ENCODE results near the gene FNDC3A. TPM values are rescaled to one million over a fixed set of nuclear protein-coding genes. Genes with fewer than 3 reads are reported as not detected.

The FNDC3A gene
- total RNA-seq, 1 experiment from 2014 or later = 24.3 TPM

- no peaks in the 10 kb centered on the region for H3K9me3 ChIP-seq (ENCODE audit: control insufficient read depth, insufficient read depth, low read depth, low read length)
- no peaks in the 10 kb centered on the region; the same call in 1 of the 2 replicates for H3K4me1 ChIP-seq (ENCODE audit: control insufficient read depth, insufficient read depth, low read length)
- TF ChIP-seq REST (IDR thresholded peaks at IDR 0.05; ENCODE audit: insufficient read depth in 1 of 2, low read depth in 2 of 2, low read length in 1 of 2) (no peak), POLR2AphosphoS5 (IDR thresholded peaks at IDR 0.05; ENCODE audit: low read depth, low read length) (no peak), CTCF (IDR thresholded peaks at IDR 0.05) (no peak), TCF7L2 (IDR thresholded peaks at IDR 0.05; ENCODE audit: low read depth, low read length) (no peak)
- H3K36me3 ChIP-seq (ENCODE audit: control insufficient read depth, insufficient read depth, low read length) = no peaks in the 10 kb centered on the region
- H3K27ac ChIP-seq (ENCODE audit: low read length) = no peak overlapping the region
- no peak for DNase-seq (ENCODE audit: low read depth, low spot score)
- intact Hi-C loops (cut with micrococcal nuclease; ENCODE audit: unreplicated experiment) = no loop called here
- no TSS peak for BruUV-seq (replicated peaks)
- no peaks in the 10 kb centered on the region for H3K27me3 ChIP-seq (ENCODE audit: control insufficient read depth, insufficient read depth, low read length)
- H3K4me3 ChIP-seq (ENCODE audit: low read depth in 2 of 2, low read length in 2 of 2) = no peak overlapping the region
- ChIA-PET POLR2A (no interaction called here), CTCF (no interaction called here)
- in situ Hi-C loops (cut with HindIII; ENCODE audit: low pct_unique_long_range_greater_than_20kb, low sequenced_read_pairs) = no loop called here
- ATAC-seq = no peak
Observed at GRCh38 chr13:49021953-49022352, 46.2 kb downstream of the FNDC3A start.

- POLR2A ChIA-PET = no interaction called here
- no peak for DNase-seq (ENCODE audit: low read depth, low spot score)
- CTCF ChIA-PET = interaction anchor here (0.6 kb wide), 1 partner anchor 389 kb away, joined by 3 read pairs; no protein-coding TSS in a partner anchor
- Histone ChIP-seq H3K9me3 (ENCODE audit: control insufficient read depth, insufficient read depth, low read depth, low read length) (no peaks in the 10 kb centered on the region), H3K27me3 (ENCODE audit: control insufficient read depth, insufficient read depth, low read length) (no peaks in the 10 kb centered on the region), H3K4me1 (ENCODE audit: control insufficient read depth, insufficient read depth, low read length) (no peaks in the 10 kb centered on the region; the same call in 1 of the 2 replicates), H3K27ac (ENCODE audit: low read length) (no peak overlapping the region), H3K4me3 (ENCODE audit: low read depth in 2 of 2, low read length in 2 of 2) (no peak overlapping the region), H3K36me3 (ENCODE audit: control insufficient read depth, insufficient read depth, low read length) (no peaks in the 10 kb centered on the region)
- TF ChIP-seq POLR2AphosphoS5 (IDR thresholded peaks at IDR 0.05; ENCODE audit: low read depth, low read length) (no peak), SIN3A (IDR thresholded peaks at IDR 0.05; ENCODE audit: borderline replicate concordance, insufficient read depth, low read depth, low read length) (no peak), CTCF (IDR thresholded peaks at IDR 0.05) (no peak), REST (IDR thresholded peaks at IDR 0.05; ENCODE audit: insufficient read depth in 1 of 2, low read depth in 2 of 2, low read length in 1 of 2) (no peak)
- ATAC-seq = no peak
- BruUV-seq (replicated peaks) = no TSS peak
- in situ Hi-C loops (cut with HindIII; ENCODE audit: low pct_unique_long_range_greater_than_20kb, low sequenced_read_pairs) = no loop called here
- intact Hi-C loops (cut with micrococcal nuclease; ENCODE audit: unreplicated experiment) = no loop called here
Observed at GRCh38 chr13:49022472-49023144, 46.9 kb downstream of the FNDC3A start.
